Smooth muscle cell of the brain vasculature (primary cell): Measurements from ENCODE around the gene ONECUT1.
"Not testable (repeated sequence)": the region's sequence is repeated elsewhere in the genome, so short reads cannot be mapped to it uniquely, and the experiment has no call there.

Experiments used
- DNase-seq: peaks from one replicate; pipeline ENCODE4 v3.0.0-alpha.2; 2012; ENCODE audit warnings: low read depth, low spot score

ONECUT1 gene

GRCh38 chr15:52790169-52790708 is at the start of gene ONECUT1:
TSS of gene ONECUT1 (minus strand) at chr15:52790336. CDS start at chr15:52789884, 452 bp downstream.
- no peak for DNase-seq

- no peak for DNase-seq
Measured at GRCh38 chr15:52834379-52834778, 44.2 kb upstream of the ONECUT1 start.

- DNase-seq: not testable (repeated sequence)
Measured at GRCh38 chr15:52824169-52824942, 34.2 kb upstream of the ONECUT1 start.

- no peak for DNase-seq
Measured at GRCh38 chr15:52822475-52822874, 32.3 kb upstream of the ONECUT1 start.

GRCh38 chr15:52819253-52819652 is 29.1 kb upstream of the ONECUT1 start:
- no peak for DNase-seq

GRCh38 chr15:52815899-52816298 is 25.8 kb upstream of the ONECUT1 start:
- DNase-seq: not testable (repeated sequence)

- DNase-seq: no peak
Measured at GRCh38 chr15:52808996-52809395, 18.9 kb upstream of the ONECUT1 start.

GRCh38 chr15:52808441-52808840 is 18.3 kb upstream of the ONECUT1 start:
- DNase-seq: no peak

- no peak for DNase-seq
Measured at GRCh38 chr15:52806284-52806655, 16.1 kb upstream of the ONECUT1 start.

GRCh38 chr15:52805351-52806283 is 15.5 kb upstream of the ONECUT1 start:
- DNase-seq: no peak

- no peak for DNase-seq
Measured at GRCh38 chr15:52804526-52805081, 14.5 kb upstream of the ONECUT1 start.

- no peak for DNase-seq
Measured at GRCh38 chr15:52803467-52804306, 13.6 kb upstream of the ONECUT1 start.

- DNase-seq: no peak
Measured at GRCh38 chr15:52803108-52803466, 13.0 kb upstream of the ONECUT1 start.

GRCh38 chr15:52802110-52802509 is 12.0 kb upstream of the ONECUT1 start:
- no peak for DNase-seq

- no peak for DNase-seq
Measured at GRCh38 chr15:52801748-52802085, 11.6 kb upstream of the ONECUT1 start.

GRCh38 chr15:52800828-52801747 is 11.0 kb upstream of the ONECUT1 start:
- DNase-seq: no peak

- no peak for DNase-seq
Measured at GRCh38 chr15:52799145-52799811, 9.1 kb upstream of the ONECUT1 start.

- no peak for DNase-seq
Measured at GRCh38 chr15:52798529-52799101, 8.5 kb upstream of the ONECUT1 start.
